Measurements from ENCODE around the gene DEFB123. TPM values are rescaled to one million over a fixed set of nuclear protein-coding genes. Genes with fewer than 3 reads are reported as not detected.

The DEFB123 gene
- polyA plus RNA-seq, 1 experiment, result not detected

- TF ChIP-seq, protein P1, sequence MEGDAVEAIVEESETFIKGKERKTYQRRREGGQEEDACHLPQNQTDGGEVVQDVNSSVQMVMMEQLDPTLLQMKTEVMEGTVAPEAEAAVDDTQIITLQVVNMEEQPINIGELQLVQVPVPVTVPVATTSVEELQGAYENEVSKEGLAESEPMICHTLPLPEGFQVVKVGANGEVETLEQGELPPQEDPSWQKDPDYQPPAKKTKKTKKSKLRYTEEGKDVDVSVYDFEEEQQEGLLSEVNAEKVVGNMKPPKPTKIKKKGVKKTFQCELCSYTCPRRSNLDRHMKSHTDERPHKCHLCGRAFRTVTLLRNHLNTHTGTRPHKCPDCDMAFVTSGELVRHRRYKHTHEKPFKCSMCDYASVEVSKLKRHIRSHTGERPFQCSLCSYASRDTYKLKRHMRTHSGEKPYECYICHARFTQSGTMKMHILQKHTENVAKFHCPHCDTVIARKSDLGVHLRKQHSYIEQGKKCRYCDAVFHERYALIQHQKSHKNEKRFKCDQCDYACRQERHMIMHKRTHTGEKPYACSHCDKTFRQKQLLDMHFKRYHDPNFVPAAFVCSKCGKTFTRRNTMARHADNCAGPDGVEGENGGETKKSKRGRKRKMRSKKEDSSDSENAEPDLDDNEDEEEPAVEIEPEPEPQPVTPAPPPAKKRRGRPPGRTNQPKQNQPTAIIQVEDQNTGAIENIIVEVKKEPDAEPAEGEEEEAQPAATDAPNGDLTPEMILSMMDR (IDR thresholded peaks at IDR 0.05; ENCODE audit: low read depth, low read length), result no peak
- H3K27me3 ChIP-seq (ENCODE audit: control insufficient read depth, insufficient read depth, low read length), result peaks cover 4% of the 10 kb centered on the region
- ChIA-PET CTCF (interaction anchor here (1.6 to 9.4 kb wide), 3 partner anchors 8 to 28 kb away, joined by 5 to 90 read pairs (median 31); no protein-coding TSS in a partner anchor), POLR2A (no interaction called here)
- no peak for DNase-seq (ENCODE audit: low read depth, low spot score)
- H3K9me3 ChIP-seq (ENCODE audit: control insufficient read depth, insufficient read depth, low read length), result peaks cover 9% of the 10 kb centered on the region; the same call in 1 of the 2 replicates
- H3K27ac ChIP-seq (ENCODE audit: low read depth, low read length), result no peak overlapping the region
- H3K4me3 ChIP-seq (ENCODE audit: low read depth, low read length), result no peak overlapping the region
These were observed 47.7 kb downstream of the DEFB123 start for GRCh38 chr20:31488115-31488514.

GRCh38 chr20:31489152-31489551 lies 48.7 kb downstream of the DEFB123 start:
- Histone ChIP-seq H3K4me3 (ENCODE audit: low read depth, low read length) (no peak overlapping the region), H3K27me3 (ENCODE audit: control insufficient read depth, insufficient read depth, low read length) (peaks cover 5% of the 10 kb centered on the region), H3K27ac (ENCODE audit: low read depth, low read length) (no peak overlapping the region), H3K9me3 (ENCODE audit: control insufficient read depth, insufficient read depth, low read length) (peaks cover 6% of the 10 kb centered on the region; the same call in 1 of the 2 replicates)
- POLR2A ChIA-PET, result no interaction called here
- TF ChIP-seq, protein P1 (IDR thresholded peaks at IDR 0.05; ENCODE audit: low read depth, low read length), result no peak
- CTCF ChIA-PET, result interaction anchor here (0.7 to 9.4 kb wide), 3 partner anchors 13 to 29 kb away, joined by 3 to 90 read pairs (median 31); no protein-coding TSS in a partner anchor
- DNase-seq (ENCODE audit: low read depth, low spot score), result no peak

GRCh38 chr20:31490752-31491151 lies 50.3 kb downstream of the DEFB123 start:
- H3K9me3 ChIP-seq (ENCODE audit: control insufficient read depth, insufficient read depth, low read length), result no peaks in the 10 kb centered on the region; the same call in 1 of the 2 replicates
- ChIA-PET CTCF (interaction anchor here (9.4 kb wide), 1 partner anchor 12 kb away, joined by 90 read pairs; no protein-coding TSS in a partner anchor), POLR2A (interaction anchor here (0.7 kb wide), 1 partner anchor 17 kb away, joined by 5 read pairs; no protein-coding TSS in a partner anchor)
- TF ChIP-seq, protein P1 (IDR thresholded peaks at IDR 0.05; ENCODE audit: low read depth, low read length), result no peak
- H3K27me3 ChIP-seq (ENCODE audit: control insufficient read depth, insufficient read depth, low read length), result peaks cover 5% of the 10 kb centered on the region
- DNase-seq (ENCODE audit: low read depth, low spot score), result no peak
- H3K27ac ChIP-seq (ENCODE audit: low read depth, low read length), result no peak overlapping the region
- H3K4me3 ChIP-seq (ENCODE audit: low read depth, low read length), result no peak overlapping the region

DNA sequence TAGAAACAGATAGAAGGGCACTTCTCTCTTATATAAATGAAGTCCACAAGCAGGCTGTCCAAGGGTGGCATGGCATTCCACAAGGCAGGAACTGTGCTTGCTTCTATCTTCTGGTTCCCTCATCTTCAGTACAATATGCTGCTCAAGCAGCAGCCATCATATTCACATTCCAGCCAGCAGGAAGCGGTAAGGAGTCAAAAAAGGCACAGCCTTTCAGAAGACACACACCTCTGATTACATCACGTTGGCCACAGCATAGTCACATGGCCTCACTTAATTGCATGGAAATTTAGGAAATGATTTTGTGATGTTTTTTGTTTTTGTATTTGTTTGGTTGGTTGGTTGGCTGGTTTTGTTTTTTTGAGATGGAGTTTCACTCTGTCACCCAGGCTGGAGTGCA lies 53.7 kb downstream of the DEFB123 start:
- no peak overlapping the region for H3K27ac ChIP-seq (ENCODE audit: low read depth, low read length)
- no peak for DNase-seq (ENCODE audit: low read depth, low spot score)
- POLR2A ChIA-PET, result no interaction called here
- TF ChIP-seq, protein P1 (IDR thresholded peaks at IDR 0.05; ENCODE audit: low read depth, low read length), result peak; percentile 62
- H3K4me3 ChIP-seq (ENCODE audit: low read depth, low read length), result no peak overlapping the region
- peaks cover 10% of the 10 kb centered on the region for H3K27me3 ChIP-seq (ENCODE audit: control insufficient read depth, insufficient read depth, low read length)
- no peaks in the 10 kb centered on the region for H3K9me3 ChIP-seq (ENCODE audit: control insufficient read depth, insufficient read depth, low read length)
- CTCF ChIA-PET, result interaction anchor here (0.7 to 1.2 kb wide), 2 partner anchors 9 to 328 kb away, joined by 3 to 10 read pairs; no protein-coding TSS in a partner anchor

GRCh38 chr20:31496761-31497295 lies 56.4 kb downstream of the DEFB123 start:
- POLR2A ChIA-PET, result no interaction called here
- no peak overlapping the region for H3K4me3 ChIP-seq (ENCODE audit: low read depth, low read length)
- peaks cover 10% of the 10 kb centered on the region for H3K27me3 ChIP-seq (ENCODE audit: control insufficient read depth, insufficient read depth, low read length)
- no peak for DNase-seq (ENCODE audit: low read depth, low spot score)
- H3K9me3 ChIP-seq (ENCODE audit: control insufficient read depth, insufficient read depth, low read length), result no peaks in the 10 kb centered on the region
- CTCF ChIA-PET, result interaction anchor here (1.0 to 1.3 kb wide), 2 partner anchors 9 to 18 kb away, joined by 3 to 5 read pairs; partner anchors contain the start of gene HM13
- TF ChIP-seq, protein P1 (IDR thresholded peaks at IDR 0.05; ENCODE audit: low read depth, low read length), result no peak
- H3K27ac ChIP-seq (ENCODE audit: low read depth, low read length), result no peak overlapping the region

Measured in AG04450 (cell line).